NCI-H1092 treated with DMSO at 0.1 percent for 48 hours (cell line): Measurements from ENCODE around the gene PROX1.

Experiments
- DNase-seq: peaks from one replicate; lab custom pipeline; 2025; lab: John Stamatoyannopoulos, UW

Gene PROX1

GRCh38 chr1:214021321-214021720 is 33.5 kb downstream of the PROX1 start:
- no peak for DNase-seq

GRCh38 chr1:214022229-214022791 is 34.5 kb downstream of the PROX1 start:
- DNase-seq, result peak; percentile 61

- DNase-seq, result no peak
Measured at GRCh38 chr1:214022810-214023425, 35.1 kb downstream of the PROX1 start.

- DNase-seq, result no peak
Measured at GRCh38 chr1:214026985-214027384, 39.2 kb downstream of the PROX1 start.

GRCh38 chr1:214027498-214027897 is 39.7 kb downstream of the PROX1 start:
- DNase-seq, result no peak

- no peak for DNase-seq
Measured at GRCh38 chr1:214028095-214028494, 40.3 kb downstream of the PROX1 start.

- no peak for DNase-seq
Measured at GRCh38 chr1:214028649-214029406, 41.1 kb downstream of the PROX1 start.

- DNase-seq, result no peak
Measured at GRCh38 chr1:214029796-214030195, 42.0 kb downstream of the PROX1 start.

GRCh38 chr1:214031267-214031650 is 43.5 kb downstream of the PROX1 start:
- no peak for DNase-seq

- DNase-seq, result no peak
Measured at GRCh38 chr1:214037468-214037867, 49.7 kb downstream of the PROX1 start.

- DNase-seq, result no peak
Measured at GRCh38 chr1:214039394-214040018, 51.7 kb downstream of the PROX1 start.

- DNase-seq, result no peak
Measured at GRCh38 chr1:214043167-214043566, 55.4 kb downstream of the PROX1 start.

GRCh38 chr1:214044438-214045214 is 56.9 kb downstream of the PROX1 start:
- peak; percentile 73 for DNase-seq

GRCh38 chr1:214050513-214051401 is 63.0 kb downstream of the PROX1 start:
- no peak for DNase-seq

GRCh38 chr1:214051786-214052185 is 64.0 kb downstream of the PROX1 start:
- no peak for DNase-seq

GRCh38 chr1:214058076-214058475 is 70.3 kb downstream of the PROX1 start:
- no peak for DNase-seq

- no peak for DNase-seq
Measured at GRCh38 chr1:214066190-214066589, 78.4 kb downstream of the PROX1 start.

- no peak for DNase-seq
Measured at GRCh38 chr1:214066936-214067335, 79.2 kb downstream of the PROX1 start.

- DNase-seq, result no peak
Measured at GRCh38 chr1:214067397-214067796, 79.6 kb downstream of the PROX1 start.

GRCh38 chr1:214067853-214068703 is 80.3 kb downstream of the PROX1 start:
- DNase-seq, result no peak
